ENCODE data around the gene POF1B.
"Not testable (repeated sequence)": the region's sequence is repeated elsewhere in the genome, so short reads cannot be mapped to it uniquely, and the experiment has no call there.

POF1B gene

GRCh38 chrX:85326234-85327059 is 53.0 kb downstream of the POF1B start:
- Histone ChIP-seq H3K9ac (ENCODE audit: low read length) (no peak overlapping the region), H3K27ac (ENCODE audit: low read length) (no peak overlapping the region), H2AFZ (ENCODE audit: low read depth, low read length) (no peak overlapping the region), H4K20me1 (ENCODE audit: insufficient read depth, low read length) (no peaks in the 10 kb centered on the region), H3K4me2 (ENCODE audit: low read length) (no peak overlapping the region), H3K4me1 (ENCODE audit: low read length) (no peaks in the 10 kb centered on the region), H3K79me2 (ENCODE audit: low read length) (no peaks in the 10 kb centered on the region), H3K4me3 (ENCODE audit: low read length) (no peak overlapping the region), H3K27me3 (ENCODE audit: low read depth, low read length) (no peaks in the 10 kb centered on the region), H3K9me3 (ENCODE audit: insufficient read depth, low read length) (no peaks in the 10 kb centered on the region), H3K36me3 (replicated peaks; ENCODE audit: low read depth, low read length) (no peaks in the 10 kb centered on the region)
- no peak for TF ChIP-seq EZH2phosphoT487 (IDR thresholded peaks at IDR 0.05; ENCODE audit: low read depth)
- TF ChIP-seq CTCF (IDR thresholded peaks at IDR 0.05; ENCODE audit: low read depth, low read length): no peak

- not testable (repeated sequence) for H4K20me1 ChIP-seq (ENCODE audit: insufficient read depth, low read length); H3K4me2 ChIP-seq (ENCODE audit: low read length); H3K4me1 ChIP-seq (ENCODE audit: low read length); H3K27ac ChIP-seq (ENCODE audit: low read length); H3K79me2 ChIP-seq (ENCODE audit: low read length); H3K4me3 ChIP-seq (ENCODE audit: low read length); H2AFZ ChIP-seq (ENCODE audit: low read depth, low read length); H3K36me3 ChIP-seq (replicated peaks; ENCODE audit: low read depth, low read length); H3K9me3 ChIP-seq (ENCODE audit: insufficient read depth, low read length); H3K27me3 ChIP-seq (ENCODE audit: low read depth, low read length); H3K9ac ChIP-seq (ENCODE audit: low read length)
Measured at GRCh38 chrX:85311348-85311747, 68.1 kb downstream of the POF1B start.

- H2AFZ ChIP-seq (ENCODE audit: low read depth, low read length): no peak overlapping the region
- H3K79me2 ChIP-seq (ENCODE audit: low read length): no peaks in the 10 kb centered on the region
- H3K4me3 ChIP-seq (ENCODE audit: low read length): no peak overlapping the region
- no peak overlapping the region for H3K4me2 ChIP-seq (ENCODE audit: low read length)
- H3K9ac ChIP-seq (ENCODE audit: low read length): no peak overlapping the region
- no peaks in the 10 kb centered on the region for H3K4me1 ChIP-seq (ENCODE audit: low read length)
- TF ChIP-seq EZH2phosphoT487 (IDR thresholded peaks at IDR 0.05; ENCODE audit: low read depth): no peak
- TF ChIP-seq CTCF (IDR thresholded peaks at IDR 0.05; ENCODE audit: low read depth, low read length): no peak
- H4K20me1 ChIP-seq (ENCODE audit: insufficient read depth, low read length): no peaks in the 10 kb centered on the region
- H3K36me3 ChIP-seq (replicated peaks; ENCODE audit: low read depth, low read length): no peaks in the 10 kb centered on the region
- H3K9me3 ChIP-seq (ENCODE audit: insufficient read depth, low read length): no peaks in the 10 kb centered on the region
- no peaks in the 10 kb centered on the region for H3K27me3 ChIP-seq (ENCODE audit: low read depth, low read length)
- H3K27ac ChIP-seq (ENCODE audit: low read length): no peak overlapping the region
Measured at GRCh38 chrX:85309717-85310116, 69.7 kb downstream of the POF1B start.

- H3K9me3 ChIP-seq (ENCODE audit: insufficient read depth, low read length): no peaks in the 10 kb centered on the region
- no peak overlapping the region for H3K9ac ChIP-seq (ENCODE audit: low read length)
- TF ChIP-seq CTCF (IDR thresholded peaks at IDR 0.05; ENCODE audit: low read depth, low read length) (no peak), EZH2phosphoT487 (IDR thresholded peaks at IDR 0.05; ENCODE audit: low read depth) (no peak)
- H3K4me2 ChIP-seq (ENCODE audit: low read length): no peak overlapping the region
- H3K4me1 ChIP-seq (ENCODE audit: low read length): peaks cover 6% of the 10 kb centered on the region; the same call in 1 of the 2 replicates
- no peak overlapping the region for H3K4me3 ChIP-seq (ENCODE audit: low read length)
- H4K20me1 ChIP-seq (ENCODE audit: insufficient read depth, low read length): no peaks in the 10 kb centered on the region
- no peaks in the 10 kb centered on the region for H3K36me3 ChIP-seq (replicated peaks; ENCODE audit: low read depth, low read length)
- no peak overlapping the region for H2AFZ ChIP-seq (ENCODE audit: low read depth, low read length)
- no peaks in the 10 kb centered on the region for H3K27me3 ChIP-seq (ENCODE audit: low read depth, low read length)
- H3K79me2 ChIP-seq (ENCODE audit: low read length): no peaks in the 10 kb centered on the region
- no peak overlapping the region for H3K27ac ChIP-seq (ENCODE audit: low read length)
Measured at GRCh38 chrX:85303544-85303943, 75.9 kb downstream of the POF1B start.
